Prostate gland (tissue), 2 donors: ENCODE data around the gene MLH1. TPM values are rescaled to one million over a fixed set of nuclear protein-coding genes. Genes with fewer than 3 reads are reported as not detected.
A peak's percentile ranks its signal among the peaks of the same experiment; 100 is the strongest.

Source experiments
- DNase-seq: peaks from one replicate; pipeline ENCODE4 v3.0.0-alpha.2; 2019; ENCODE audit warnings: low spot score
- H3K27ac ChIP-seq, 2 donors: fragments of 200-600 bp; sonication (generic); 2 replicates each; pipeline ENCODE4 v1.5.1; 2017 to 2019
- H3K27me3 ChIP-seq: fragments of 200-600 bp; sonication (generic); replicated peaks from 2 replicates; pipeline ENCODE4 v1.5.1; 2019; ENCODE audit not compliant: insufficient read depth
- H3K36me3 ChIP-seq, 2 donors: fragments of 200-600 bp; sonication (generic); 1 replicate in 1 of 2; 2 replicates in 1 of 2; pipeline versions ENCODE4 v1.5.1 to v1.8.1; 2017 to 2019
- H3K4me1 ChIP-seq: fragments of 200-600 bp; sonication (generic); replicated peaks from 2 replicates; pipeline ENCODE4 v1.5.1; 2019
- H3K4me3 ChIP-seq, 2 donors: fragments of 200-600 bp; sonication (generic); 2 replicates each; pipeline ENCODE4 v1.5.1; 2017 to 2019
- H3K9me3 ChIP-seq: fragments of 200-600 bp; sonication (generic); 2 replicates; pipeline ENCODE4 v1.5.1; 2017
- CTCF ChIP-seq, 4 experiments: fragments of 200-600 bp in 2 of 4; fragments of 450-650 bp in 2 of 4; sonication (generic) in 2 of 4; IDR thresholded peaks; 1 replicate in 3 of 4; 2 replicates in 1 of 4; pipeline ENCODE4 v1.5.1; 2016 to 2019; ENCODE audit warnings: antibody characterized with exemption in 4 of 4, mild to moderate bottlenecking in 2 of 4, moderate library complexity in 2 of 4
- POLR2A ChIP-seq: fragments of 450-650 bp; IDR thresholded peaks from one replicate; pipeline ENCODE4 v1.6.1; 2016; ENCODE audit warnings: antibody characterized with exemption, mild to moderate bottlenecking
- POLR2AphosphoS5 ChIP-seq: sonication (generic); formaldehyde crosslinking; IDR thresholded peaks from one replicate; pipeline ENCODE4 v1.6.1; 2017; ENCODE audit warnings: antibody characterized with exemption
- WGBS: methylation state at CpG from one replicate; pipeline ENCODE4 v1.1.5; 2018; 5-methylcytosine and 5-hydroxymethylcytosine counted together
- intact Hi-C: fragments of 100-400 bp; cut with DNase I; formaldehyde crosslinking; loops from one replicate; pipeline ENCODE4 v1.14.2; 2022
- total RNA-seq, 2 donors: library from RNA; depleted of rRNA; stranded (reverse); fragments of >200 nt; gene quantifications; one replicate each; pipeline ENCODE4 v1.1.0, GENCODE V29; 2016

Gene MLH1
- total RNA-seq, 2 donors from 2014 or later = 49.5 to 50.3 TPM

DNA sequence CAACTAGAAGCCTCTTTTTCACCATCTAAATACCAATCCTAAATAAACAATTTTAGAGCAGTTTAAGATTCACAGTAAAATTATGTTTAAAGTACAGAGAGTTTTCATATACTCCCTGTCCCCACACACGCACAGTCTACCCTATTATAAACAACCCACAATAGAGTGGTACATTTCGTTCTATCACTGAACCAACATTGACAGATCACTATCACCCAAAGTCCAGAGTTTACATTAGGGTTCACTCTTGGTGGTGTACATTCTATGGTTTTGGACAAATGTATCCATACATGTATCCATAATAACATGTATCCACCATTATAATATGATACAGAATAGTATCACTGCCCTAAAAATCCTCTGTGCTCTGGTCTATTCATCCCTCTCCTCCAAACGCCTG is 89.0 kb downstream of the MLH1 start:
- TF ChIP-seq POLR2AphosphoS5 (peak; percentile 94), POLR2A (no peak), CTCF (IDR thresholded peaks at IDR 0.05) (no peak)
- WGBS = 53% methylated on average over 3 of the region's 3 CpGs
- Histone ChIP-seq H3K27ac (peak overlapping the region; percentile 74 to 81), H3K36me3 (no peaks in the 10 kb centered on the region), H3K4me3 (no peak overlapping the region), H3K27me3 (no peaks in the 10 kb centered on the region), H3K4me1 (peaks cover 3% of the 10 kb centered on the region), H3K9me3 (no peaks in the 10 kb centered on the region)
- intact Hi-C loops = no loop called here
- DNase-seq = peak; percentile 33

DNA sequence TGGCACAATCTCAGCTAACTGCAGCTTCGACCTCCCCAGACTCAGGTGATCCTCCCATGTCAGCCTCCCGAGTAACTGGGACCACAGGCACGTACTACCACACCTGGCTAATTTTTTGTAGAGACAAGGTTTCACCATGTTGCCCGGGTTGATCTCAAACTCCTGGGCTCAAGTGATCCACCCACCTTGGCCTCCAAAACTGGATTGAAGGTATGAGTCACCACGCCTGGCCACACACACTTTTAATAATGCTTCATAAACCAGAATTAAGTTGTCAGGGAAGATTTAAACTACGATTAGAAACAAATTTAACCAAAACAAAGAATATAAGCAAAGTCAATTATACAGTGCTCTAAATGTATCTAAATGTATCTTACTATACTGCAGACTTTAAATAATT is 93.6 kb downstream of the MLH1 start:
- Histone ChIP-seq H3K27me3 (no peaks in the 10 kb centered on the region), H3K4me3 (no peak overlapping the region), H3K9me3 (no peaks in the 10 kb centered on the region), H3K36me3 (no peaks in the 10 kb centered on the region), H3K27ac (peak overlapping the region in 1 of 2 donors; percentile 81), H3K4me1 (peaks cover 3% of the 10 kb centered on the region)
- intact Hi-C loops = no loop called here
- no peak for DNase-seq
- no peak for TF ChIP-seq POLR2AphosphoS5
- no peak for TF ChIP-seq POLR2A
- no peak for TF ChIP-seq CTCF (IDR thresholded peaks at IDR 0.05)
- WGBS = 87% methylated on average over 6 of the region's 6 CpGs

DNA sequence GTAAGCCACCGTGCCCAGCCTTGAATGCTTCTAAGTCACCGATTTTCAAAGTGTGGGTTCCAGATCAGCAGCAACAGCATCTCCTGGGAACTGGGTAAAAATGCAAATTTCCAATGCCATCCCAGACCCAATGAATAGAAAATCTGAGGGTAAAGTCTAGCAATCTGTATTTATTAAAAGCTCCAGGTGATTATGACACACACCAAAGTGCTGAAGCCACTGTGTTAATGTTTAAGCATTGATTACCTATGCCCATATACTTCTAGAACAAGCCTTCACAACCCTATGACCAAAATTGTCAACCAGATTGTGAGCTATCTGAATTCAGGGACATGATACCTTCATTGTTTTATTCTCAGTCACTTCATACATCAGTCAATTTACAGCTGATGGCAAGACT is 94.6 kb downstream of the MLH1 start:
- H3K9me3 ChIP-seq = no peaks in the 10 kb centered on the region
- 78% methylated on average over 2 of the region's 2 CpGs for WGBS
- no peaks in the 10 kb centered on the region for H3K27me3 ChIP-seq
- no peak for DNase-seq
- H3K4me1 ChIP-seq = peaks cover 3% of the 10 kb centered on the region
- H3K36me3 ChIP-seq = no peaks in the 10 kb centered on the region
- H3K27ac ChIP-seq = peak overlapping the region in 1 of 2 donors; percentile 20
- TF ChIP-seq POLR2AphosphoS5 (no peak), POLR2A (no peak)
- intact Hi-C loops = no loop called here
- no peak overlapping the region for H3K4me3 ChIP-seq

- no peak for DNase-seq
- H3K9me3 ChIP-seq = no peaks in the 10 kb centered on the region
- TF ChIP-seq CTCF (IDR thresholded peaks at IDR 0.05) = no peak
- no peak for TF ChIP-seq POLR2A
- no peak for TF ChIP-seq POLR2AphosphoS5
- no peaks in the 10 kb centered on the region for H3K27me3 ChIP-seq
- no peak overlapping the region for H3K4me3 ChIP-seq
- no peaks in the 10 kb centered on the region for H3K4me1 ChIP-seq
- WGBS = 94% methylated on average over 3 of the region's 3 CpGs
- no peak overlapping the region for H3K27ac ChIP-seq
- no peaks in the 10 kb centered on the region for H3K36me3 ChIP-seq
- intact Hi-C loops = no loop called here
Observed at GRCh38 chr3:37092484-37092883, 99.2 kb downstream of the MLH1 start.

DNA sequence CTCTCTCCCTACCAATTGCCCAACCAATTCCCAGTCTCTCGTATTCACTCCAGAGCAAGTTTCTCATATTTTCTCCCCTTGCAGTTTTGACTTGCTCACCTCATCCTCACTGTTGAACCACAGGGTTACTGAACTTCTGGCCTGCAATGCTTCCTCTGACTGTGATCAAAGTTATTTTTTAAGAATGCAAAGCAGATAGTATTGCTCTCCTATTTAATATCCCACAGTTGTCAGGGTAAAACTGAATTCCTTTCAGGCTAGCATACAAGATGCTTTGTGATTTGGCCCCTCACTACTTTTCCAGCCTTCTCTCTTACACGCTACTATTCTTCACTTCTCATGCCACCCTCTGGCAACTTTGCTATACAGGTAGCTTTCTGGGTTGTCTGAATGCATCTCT is 100.2 kb downstream of the MLH1 start:
- Histone ChIP-seq H3K27me3 (no peaks in the 10 kb centered on the region), H3K4me3 (no peak overlapping the region), H3K36me3 (no peaks in the 10 kb centered on the region), H3K27ac (peak overlapping the region in 1 of 2 donors; percentile 2), H3K9me3 (no peaks in the 10 kb centered on the region), H3K4me1 (no peaks in the 10 kb centered on the region)
- DNase-seq = no peak
- TF ChIP-seq POLR2AphosphoS5 (no peak), CTCF (IDR thresholded peaks at IDR 0.05) (no peak), POLR2A (no peak)
- WGBS = 93% methylated on average over 2 of the region's 2 CpGs
- intact Hi-C loops = no loop called here
